NCI-H2029 (cell line): Measurements from ENCODE around the gene CREB3L1.
"Not testable (repeated sequence)": the region's sequence is repeated elsewhere in the genome, so short reads cannot be mapped to it uniquely, and the experiment has no call there.

ENCODE experiments used
- DNase-seq: peaks from one replicate; lab custom pipeline; 2025; lab: John Stamatoyannopoulos, UW

Gene CREB3L1

DNA sequence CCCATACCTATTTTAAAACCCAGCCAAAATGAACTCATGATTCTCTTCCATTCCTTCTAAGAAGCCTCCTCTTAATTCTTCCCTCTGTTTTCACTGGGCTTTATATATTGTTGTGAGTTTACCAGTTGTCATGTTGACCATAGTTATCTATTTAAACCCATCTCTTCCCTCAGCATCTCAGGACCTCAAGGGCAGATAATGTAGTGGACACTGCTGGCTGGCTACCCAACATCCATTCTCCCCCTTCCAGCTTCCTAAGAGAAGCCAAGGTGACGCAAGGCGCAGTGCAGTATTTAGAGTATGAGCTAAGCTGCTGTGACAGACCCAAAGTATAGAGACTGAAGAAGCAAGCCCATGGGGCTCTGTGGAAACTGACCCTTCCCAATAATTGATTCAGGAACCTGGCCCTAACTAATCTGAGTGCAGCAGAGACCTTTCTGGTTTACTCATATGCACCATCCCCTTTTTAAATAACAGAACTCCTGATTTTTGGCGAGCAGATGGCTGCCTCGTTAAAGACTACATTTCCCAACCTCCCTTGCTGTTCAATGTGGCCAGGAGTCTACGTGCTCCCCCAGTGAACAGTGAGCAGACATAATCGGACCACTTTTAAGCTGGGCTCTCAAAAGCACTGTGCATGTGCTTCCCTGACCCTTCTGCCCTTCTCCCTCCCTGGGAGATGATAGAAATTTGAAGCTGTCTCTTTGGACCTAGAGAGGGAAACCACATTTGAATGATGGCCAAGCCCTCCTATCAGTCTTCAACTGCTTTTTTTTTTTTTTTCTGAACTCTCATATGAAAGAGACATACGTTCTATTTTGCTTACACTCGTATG is 28.1 kb upstream of the CREB3L1 start:
- DNase-seq, result no peak

DNA sequence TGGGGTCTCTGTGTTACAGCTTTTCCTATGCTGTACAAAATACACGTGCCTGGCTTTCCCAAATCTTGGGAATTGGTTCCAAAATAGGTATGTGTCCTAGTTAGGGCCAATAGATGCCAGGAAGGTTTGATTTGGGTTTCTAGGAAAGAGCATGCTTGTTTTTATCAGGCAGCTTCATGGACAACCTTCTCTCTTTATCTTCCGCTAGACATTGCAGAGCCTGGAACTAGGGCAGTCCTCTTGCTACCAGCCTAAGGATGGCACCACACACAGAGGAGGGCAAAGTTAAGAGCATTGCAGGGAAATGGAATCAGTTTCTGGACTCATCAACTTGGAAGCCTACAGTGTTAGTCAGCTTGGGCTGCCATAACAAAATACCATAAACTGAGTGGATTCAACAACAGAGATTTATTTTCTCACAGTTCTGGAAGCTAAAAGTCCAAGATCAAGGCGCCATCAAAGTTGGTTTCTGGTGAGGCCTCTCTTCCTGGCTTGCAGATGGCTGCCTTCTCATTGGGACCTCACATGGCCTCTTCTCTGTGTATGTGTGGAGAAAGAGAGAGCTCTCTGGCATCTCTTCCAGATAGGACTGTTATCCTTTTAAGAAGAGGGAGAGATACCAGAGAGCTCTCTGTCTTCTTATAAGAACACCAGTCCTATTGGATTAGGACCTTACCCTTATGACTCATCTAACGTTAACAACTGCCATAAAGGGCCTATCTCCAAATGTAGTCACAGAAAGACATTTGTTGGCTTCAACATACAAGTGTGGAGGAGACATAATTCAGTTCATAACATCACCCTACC is 27.3 kb upstream of the CREB3L1 start:
- DNase-seq, result no peak

DNA sequence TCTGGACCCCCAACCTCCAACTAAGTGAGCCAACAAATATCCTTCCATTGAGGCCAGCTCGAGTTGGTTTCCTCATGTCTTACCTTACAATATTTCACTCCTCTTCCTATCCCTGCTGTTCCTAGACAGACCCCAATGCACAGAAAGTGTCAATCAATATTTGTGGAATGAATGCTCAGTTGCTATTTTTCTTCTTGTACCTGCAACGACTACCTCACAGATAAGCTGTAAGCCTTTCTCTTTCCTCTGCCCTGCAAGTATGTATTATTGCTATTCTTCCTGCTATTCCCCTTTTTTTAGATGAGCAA is 26.8 kb upstream of the CREB3L1 start:
- DNase-seq, result no peak

DNA sequence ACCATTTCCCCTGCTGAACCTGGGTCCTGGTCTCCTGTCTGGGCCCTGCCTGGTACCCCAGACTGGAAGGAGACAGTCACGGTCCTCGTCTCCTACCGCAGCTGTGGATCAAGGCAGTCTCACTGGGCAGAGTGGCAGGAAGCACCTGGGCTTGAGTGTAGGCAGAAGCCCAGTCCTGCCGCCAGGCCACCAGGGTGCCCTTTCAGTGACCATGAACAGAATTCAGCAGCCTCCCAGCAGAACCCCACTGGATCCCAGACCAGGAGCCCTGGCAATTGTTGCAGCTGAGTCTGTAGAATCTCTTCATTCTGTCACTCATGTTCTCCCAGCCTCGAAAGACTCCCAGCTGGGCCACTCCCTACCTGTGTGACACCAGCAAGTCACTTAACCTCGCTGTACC is 25.5 kb upstream of the CREB3L1 start:
- DNase-seq, result no peak

DNA sequence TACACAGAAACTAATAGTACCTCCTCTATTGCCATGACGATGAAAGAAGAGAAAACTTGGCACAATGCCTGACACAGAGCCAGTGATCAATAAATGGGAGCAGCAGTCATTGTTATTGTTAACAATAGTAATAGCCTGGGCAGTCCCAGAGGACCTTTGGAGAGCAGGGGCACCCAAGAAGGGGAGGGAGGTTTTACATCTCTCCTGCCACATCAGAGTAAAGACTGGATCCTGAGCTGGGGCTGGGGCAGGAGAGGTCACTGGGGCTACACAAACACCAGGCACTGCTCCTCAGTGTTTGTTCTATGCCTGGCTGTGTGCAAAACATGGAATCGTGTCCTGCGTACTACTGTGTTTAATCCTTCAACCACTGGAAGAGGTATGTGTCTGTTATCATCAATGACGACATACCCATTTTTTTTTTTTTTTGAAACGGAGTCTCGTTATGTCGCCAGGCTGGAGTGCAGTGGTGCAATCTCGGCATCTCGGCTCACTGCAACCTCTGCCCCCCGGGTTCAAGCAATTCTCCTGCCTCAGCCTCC is 25.0 kb upstream of the CREB3L1 start:
- peak; percentile 58 for DNase-seq

DNA sequence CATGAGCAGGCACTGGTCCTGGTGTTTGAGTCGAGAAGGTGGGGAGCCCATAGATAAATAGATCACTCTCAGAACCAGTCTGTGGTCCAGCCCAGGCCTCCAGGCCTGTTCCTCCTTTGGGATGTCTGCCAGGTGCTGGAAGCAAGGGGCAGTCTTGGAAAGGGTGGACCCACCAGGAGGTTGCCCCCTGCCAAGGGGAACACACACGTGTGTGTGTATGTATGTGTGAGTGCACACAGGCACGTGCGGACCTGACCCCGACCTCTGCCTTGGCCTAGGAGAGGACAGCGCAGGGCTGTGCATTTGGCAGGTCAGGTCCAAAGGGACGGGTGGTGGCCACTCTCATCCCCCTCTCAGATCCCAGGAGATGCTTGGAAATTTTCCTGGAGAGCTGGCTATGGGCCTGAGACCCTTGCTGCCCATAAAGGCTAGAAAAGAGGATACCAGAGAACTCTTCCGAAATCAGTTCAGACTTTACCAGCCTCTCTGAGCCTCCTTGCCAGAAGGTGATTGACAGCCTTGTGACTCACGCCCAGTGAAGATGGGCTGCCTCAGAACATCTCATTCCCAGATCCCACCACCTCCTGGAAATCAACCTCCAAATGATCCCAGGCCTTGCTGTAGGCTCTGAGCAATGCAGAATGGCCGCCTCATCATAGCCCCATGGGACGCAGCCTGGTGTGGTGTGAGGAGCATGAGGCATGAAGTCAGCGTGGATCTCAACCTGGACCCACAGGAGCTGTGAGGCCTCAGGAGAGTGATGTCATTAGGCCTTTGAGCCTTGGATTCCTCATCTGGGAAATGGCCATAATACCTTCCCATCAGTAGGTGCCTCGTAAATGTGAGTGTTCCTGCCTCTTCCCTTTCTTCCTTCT is 24.0 kb upstream of the CREB3L1 start:
- no peak for DNase-seq

DNA sequence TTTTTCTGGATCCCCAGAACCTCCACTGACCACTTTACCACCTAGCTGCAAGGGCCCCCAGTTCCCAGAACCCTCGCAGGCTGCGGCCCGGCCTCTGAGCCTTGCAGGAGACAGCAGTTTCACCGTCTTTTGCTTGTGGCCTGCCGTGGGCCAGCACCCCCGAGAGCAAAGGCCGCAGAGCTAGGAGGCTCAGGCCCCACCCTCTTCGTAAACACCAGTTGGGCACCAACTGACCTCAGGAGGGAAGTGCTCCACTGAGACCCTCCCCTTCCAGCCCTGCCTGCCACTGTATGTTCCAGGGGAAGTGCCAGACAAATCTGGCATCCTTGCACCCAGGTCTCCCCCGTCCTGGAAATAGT is 23.4 kb upstream of the CREB3L1 start:
- DNase-seq, result no peak

DNA sequence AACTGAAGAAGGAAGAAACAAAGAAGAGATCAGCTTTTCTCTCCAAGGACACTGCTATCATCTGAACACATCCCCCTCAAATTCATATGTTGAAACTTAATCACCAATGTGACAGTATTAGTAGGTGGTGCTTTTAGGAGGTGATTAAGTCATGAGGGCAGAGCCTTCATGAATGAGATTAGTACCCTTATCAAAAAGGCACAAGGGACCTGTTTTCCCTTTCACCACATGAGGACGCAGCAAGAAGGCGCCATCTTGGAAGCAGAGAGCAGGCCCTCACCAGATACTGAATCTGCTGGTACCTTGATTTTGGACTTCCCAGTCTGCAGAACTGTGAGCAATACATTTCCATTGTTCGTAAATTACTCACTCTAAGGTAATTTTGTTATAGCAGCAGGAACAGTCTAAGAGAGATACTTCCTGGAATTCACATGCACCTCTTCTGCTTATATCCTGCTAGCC is 20.9 kb upstream of the CREB3L1 start:
- DNase-seq, result no peak

DNA sequence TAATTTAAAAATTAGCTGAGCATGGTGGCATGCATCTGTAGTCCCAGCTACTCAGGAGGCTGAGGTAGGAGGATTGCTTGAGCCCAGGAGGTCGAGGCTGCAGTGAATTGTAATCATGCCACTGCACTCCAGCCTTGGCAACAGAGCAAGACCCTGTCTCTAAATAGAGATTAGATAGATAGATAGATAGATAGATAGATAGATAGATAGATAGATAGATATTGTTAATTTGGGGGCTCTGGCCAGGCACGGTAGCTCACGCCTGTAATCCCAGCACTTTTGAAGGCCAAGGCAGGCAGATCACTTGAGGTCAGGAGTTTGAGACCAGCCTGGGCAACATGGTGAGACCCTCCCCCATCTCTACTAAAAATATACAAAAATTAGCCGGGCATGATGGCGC is 18.1 kb upstream of the CREB3L1 start:
- not testable (repeated sequence) for DNase-seq

DNA sequence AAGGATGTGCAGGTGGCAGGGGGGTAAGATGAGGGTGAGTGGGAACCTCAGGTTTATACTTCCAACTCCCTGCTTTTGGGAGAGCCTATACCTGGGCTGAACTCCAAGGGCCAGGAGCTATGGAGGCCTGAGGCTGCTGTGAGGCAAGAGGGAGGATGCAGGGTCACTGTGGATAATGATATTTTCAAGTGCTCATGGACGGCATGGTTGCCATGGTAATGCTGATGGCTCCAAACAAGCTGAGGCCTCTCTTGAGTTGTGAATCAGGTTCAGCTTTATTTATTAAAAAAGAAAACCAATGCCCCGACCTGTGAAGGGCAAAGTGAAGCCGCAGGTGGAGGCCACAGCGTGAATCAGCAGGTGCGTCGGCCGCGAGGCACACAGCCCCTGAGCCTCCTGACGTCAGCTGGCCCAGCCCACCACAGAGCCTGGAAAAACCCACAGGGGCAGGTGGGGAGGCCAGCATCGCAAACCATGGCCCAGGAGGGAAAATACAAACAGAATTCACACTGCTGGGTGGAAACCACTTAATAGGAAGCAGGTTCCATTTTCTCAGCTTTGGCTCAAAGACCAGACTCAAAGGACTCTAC is 17.4 kb upstream of the CREB3L1 start:
- peak; percentile 69 for DNase-seq

DNA sequence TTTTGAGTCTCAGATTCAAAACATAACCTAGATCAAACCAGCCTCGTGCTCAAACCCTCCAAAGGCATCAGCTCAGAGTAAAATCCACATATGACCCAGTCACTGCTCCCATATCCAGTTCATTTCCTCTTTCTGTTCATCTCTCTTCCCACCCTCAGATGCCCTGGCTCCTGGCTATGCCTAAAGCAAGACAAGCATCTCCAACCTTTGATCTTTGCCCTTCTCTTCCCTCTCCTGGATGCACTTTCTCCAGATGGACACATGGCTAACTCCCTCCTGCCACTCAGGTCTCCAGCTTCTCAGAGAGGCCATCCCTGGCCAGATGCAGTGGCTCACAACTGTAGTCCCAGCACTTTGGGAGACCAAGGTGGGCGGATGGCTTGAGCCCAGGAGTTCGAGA is 14.3 kb upstream of the CREB3L1 start:
- no peak for DNase-seq

DNA sequence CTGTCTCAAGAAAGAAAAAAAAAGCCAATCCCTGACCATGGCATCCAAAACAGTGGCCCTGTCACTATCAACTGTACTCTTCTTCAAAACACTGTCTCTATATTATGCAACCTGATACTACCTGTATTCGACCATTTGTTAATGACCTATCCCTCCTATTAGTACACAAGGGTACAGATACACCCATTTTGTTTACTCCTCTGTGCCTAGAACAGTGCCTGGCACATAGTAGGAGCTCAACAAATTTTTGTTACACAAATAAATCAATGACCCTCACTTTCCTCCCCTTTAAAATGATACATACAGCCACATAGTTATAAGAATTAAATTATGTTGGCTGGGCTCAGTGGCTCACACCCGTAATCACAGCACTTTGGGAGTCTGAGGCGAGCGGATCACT is 13.4 kb upstream of the CREB3L1 start:
- no peak for DNase-seq

DNA sequence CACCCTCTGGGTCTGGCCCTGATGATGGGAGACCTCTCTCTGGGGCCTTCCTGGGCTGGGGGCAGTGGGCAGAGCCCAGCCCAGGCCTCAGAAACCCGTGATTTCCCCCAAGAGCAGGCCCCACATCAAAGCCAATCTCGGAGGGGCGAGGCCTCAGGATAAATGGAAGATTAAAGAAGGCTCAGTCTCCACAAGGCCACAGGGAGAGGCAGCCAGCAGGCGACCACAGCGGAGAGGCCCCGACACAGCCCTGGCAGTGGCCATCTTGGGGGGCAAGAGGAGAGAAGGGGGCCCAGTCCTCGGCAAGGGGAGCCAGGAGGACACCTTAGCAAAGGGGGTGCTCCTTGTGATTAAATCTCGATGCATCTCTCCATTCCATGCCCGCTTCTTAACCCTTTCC is 12.5 kb upstream of the CREB3L1 start:
- no peak for DNase-seq

DNA sequence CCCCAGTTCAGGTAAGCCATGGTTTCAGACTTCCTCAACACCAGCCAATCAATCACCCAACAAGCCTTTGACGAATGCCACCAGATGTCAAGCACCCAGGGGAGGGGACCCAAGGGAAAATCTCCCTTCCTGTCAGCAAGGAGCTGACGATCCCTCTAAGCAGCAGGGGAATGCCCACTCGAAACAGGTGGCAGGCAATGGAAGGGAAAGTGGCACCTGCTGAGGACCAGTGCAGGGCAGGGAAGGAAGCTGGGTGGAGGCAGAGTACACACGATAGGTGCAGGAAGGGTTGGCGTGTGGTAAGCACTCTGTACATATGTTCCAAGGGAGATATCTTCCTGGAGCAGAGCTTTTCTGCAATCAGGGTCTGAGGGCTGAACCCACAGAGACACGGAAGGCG is 11.7 kb upstream of the CREB3L1 start:
- no peak for DNase-seq

DNA sequence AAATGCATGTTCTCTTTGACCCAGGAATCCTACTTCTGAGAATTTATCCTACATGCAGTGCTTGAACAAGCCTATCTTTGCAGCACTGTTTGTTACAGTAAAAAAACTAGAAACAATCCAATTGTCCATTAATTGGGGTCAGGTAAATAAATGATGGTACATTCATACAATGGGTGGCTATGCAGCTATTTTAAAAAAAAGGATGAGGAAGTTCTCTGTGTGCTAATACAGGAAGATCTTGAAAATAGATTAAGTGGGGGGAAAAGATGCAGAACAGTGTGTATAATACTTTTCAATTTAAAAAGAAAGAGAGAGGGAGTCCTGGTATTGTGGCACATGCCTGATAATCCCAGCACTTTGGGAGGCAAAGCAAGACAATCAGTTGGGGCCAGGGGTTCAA is 9.5 kb upstream of the CREB3L1 start:
- DNase-seq, result no peak

DNA sequence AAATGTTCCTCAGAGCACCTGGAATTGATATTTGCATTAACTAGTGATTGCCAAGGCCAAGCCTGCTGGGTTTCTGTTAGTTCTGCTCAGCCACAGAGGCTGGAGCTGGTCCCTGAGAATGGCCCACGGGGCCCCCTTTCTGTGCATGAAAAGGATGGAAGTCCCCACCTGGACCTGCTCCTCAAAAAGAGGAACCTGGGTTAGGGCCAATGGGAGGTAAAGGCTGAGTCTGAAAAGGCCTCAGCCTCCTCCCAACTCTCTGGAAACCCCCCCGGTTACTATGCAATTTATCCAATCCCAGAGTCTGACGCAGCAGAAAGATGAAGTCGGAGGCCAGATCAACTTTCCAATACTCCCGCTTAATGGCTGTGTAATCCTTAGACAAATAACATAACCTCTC is 6.8 kb upstream of the CREB3L1 start:
- no peak for DNase-seq

DNA sequence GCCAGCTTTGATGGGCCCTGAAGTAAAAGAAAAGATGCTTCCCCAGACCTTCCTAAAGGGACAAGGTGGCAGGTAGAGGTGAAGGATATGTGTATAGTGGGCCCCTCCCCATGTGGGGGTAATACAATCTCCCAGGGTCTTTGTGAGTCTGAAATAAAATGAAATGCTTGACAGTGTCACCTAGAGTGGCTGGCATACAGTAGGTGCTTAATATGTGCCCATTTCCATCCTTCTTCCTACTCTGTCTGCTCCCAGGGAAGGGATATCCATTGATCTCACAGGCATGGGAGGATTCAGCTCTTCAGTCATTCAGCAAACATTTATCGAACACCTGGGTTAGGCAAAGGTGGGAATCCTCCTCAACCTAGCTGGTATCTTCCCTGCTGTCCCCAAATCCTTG is 6.1 kb upstream of the CREB3L1 start:
- no peak for DNase-seq

DNA sequence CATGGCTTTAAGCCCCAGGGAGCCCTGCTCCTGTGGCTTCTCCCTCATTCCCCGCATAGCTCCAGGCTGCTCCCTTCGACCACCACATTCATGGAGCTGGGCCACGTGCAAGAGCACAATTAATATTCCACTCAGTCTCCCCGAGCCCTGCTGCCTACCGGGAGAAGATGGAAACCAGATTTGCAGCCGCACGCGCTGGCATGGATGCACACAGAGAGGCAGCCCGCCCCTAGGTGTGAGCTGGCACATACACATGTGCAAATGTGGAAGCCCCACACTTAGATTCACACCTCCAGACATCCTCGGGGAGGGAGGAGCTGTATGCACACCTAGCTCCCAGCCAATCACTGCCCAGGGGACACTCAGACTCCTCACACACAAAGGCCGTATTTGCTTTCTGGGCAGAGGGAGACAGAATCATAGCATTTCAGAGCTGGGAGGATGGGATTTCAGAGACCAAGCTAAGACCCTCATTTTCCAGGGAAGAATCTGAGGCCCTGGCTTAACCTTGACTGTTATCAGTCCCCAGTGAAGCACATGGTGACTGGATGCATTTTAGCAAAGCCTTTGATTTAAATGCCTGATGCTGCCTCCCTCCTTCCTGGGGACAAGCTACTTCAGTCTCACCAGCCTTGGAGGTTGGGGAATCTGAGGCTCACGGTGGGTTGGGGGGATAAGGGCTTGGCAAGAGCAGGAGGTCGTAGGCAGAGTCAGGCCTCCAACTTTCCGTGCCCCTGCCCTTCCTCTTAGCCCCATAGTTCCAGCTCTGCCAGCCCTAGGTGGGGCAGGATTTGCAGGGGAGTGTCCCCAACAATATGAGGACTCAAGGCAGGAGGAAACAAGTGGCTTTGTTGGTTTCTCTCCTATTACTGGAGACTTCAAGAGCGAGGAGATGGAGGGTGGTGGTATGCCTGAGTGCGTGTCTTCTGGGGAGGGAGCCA is 5.3 kb upstream of the CREB3L1 start:
- DNase-seq, result no peak

DNA sequence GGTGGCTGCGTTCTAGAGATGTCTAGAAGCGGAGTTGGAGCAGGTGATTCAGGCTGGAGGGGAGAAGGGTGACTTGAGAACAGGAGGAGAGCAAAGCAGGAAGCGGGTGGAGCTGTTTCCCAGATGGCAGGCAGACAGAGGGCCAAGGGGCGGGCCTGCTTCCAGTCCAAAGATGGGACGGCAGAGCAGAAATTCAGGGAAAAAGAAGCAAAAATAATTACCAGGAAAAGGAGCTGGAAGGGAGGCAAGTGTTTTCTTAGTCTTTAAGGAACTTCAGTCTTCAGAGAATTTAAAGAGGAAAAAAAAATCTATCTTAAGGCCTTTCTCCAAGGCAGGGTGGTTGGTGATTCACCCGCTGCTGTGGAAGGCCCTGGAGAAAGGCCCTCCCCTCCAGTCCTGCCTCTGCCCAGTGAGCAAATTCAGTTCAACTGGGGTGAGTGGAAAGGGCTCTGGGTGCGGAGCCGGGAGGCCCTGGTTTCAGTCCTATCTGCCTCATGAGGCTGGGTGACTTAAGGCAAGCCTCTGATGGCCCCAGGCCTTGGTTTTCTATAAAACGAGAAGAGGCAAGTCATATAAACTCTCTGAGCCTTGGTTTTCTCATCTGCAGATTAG is 4.5 kb upstream of the CREB3L1 start:
- DNase-seq, result peak; percentile 48

DNA sequence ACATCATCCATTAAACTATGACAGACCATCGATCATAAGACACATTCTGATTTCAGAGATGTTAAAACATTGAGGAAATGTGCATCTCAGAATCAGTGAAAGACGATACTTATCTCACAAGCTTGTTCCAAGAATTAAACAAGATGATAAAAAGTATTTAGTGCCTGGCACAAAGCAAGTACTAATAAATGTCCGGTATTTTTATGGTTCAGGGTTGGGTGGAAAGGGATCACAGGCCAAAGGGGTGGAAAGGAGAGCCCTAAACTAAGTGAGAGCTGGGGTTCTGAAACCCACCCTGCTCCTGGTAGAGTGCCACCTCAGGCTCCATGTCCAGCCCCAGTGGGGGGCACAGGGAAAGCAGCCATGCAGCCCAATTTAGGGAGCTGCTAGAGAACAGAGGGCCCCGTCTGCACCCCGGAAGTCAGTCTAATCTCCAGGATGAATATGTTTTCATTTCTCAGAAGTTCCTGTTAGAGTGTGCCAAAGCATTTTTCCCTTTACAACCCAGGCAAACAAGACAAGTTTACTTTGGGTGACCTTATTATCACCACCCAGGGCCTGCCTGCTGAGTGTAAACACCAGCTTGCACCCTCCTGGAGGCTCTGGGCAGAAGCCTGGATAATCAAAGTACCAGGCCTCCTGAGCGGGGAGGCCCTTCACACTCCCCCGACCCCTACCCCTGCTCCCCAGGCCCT is 3.8 kb upstream of the CREB3L1 start:
- peak; percentile 29 for DNase-seq
